Lower leg skin (tissue), 3 donors: ENCODE measurements around the gene ADGRV1.

ENCODE experiments used
- POLR2A ChIP-seq, 2 donors: fragments of 450-650 bp; IDR thresholded peaks; one replicate each; pipeline ENCODE4 v1.6.1; 2016 to 2017; ENCODE audit warnings: antibody characterized with exemption in 2 of 2, mild to moderate bottlenecking in 1 of 2, moderate library complexity in 1 of 2
- TF ChIP-seq, protein P1 (sequence below), 3 donors: fragments of 450-650 bp; IDR thresholded peaks; one replicate each; pipeline ENCODE4 v1.5.1; 2016; ENCODE audit warnings: antibody characterized with exemption in 3 of 3, mild to moderate bottlenecking in 3 of 3, moderate library complexity in 2 of 3

DNA sequence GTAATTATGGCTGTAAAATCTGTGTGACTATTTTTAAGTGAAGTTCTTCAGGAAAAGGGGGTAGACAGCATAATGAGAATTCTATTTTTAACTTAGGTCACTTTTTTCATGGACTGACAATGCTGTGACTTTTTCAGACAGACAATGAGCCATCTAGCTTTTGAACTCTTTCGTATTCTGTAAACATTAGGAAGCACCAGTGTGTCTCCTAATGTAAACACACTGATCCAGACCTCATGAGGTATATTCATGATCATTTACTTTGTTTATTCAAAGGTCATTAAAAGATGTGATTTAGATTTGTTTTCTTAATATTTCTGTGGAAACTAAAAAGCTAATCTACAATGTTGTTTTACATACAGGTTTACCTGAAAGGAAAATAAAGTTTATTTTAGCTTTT is 352.6 kb downstream of the ADGRV1 start:
- TF ChIP-seq POLR2A (IDR thresholded peaks at IDR 0.05): no peak
- TF ChIP-seq, protein P1, sequence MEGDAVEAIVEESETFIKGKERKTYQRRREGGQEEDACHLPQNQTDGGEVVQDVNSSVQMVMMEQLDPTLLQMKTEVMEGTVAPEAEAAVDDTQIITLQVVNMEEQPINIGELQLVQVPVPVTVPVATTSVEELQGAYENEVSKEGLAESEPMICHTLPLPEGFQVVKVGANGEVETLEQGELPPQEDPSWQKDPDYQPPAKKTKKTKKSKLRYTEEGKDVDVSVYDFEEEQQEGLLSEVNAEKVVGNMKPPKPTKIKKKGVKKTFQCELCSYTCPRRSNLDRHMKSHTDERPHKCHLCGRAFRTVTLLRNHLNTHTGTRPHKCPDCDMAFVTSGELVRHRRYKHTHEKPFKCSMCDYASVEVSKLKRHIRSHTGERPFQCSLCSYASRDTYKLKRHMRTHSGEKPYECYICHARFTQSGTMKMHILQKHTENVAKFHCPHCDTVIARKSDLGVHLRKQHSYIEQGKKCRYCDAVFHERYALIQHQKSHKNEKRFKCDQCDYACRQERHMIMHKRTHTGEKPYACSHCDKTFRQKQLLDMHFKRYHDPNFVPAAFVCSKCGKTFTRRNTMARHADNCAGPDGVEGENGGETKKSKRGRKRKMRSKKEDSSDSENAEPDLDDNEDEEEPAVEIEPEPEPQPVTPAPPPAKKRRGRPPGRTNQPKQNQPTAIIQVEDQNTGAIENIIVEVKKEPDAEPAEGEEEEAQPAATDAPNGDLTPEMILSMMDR (IDR thresholded peaks at IDR 0.05): no peak
